T-helper 1 cell treated with Interleukin-12 subunit alpha and Interleukin-12 subunit beta and Interleukin-4 antibody, amounts not matched to agents 30 μg/mL and 1 μg/mL, for 36 hours (primary cell): ENCODE data around the gene TNFSF4.
"Not testable (repeated sequence)": the region's sequence is repeated elsewhere in the genome, so short reads cannot be mapped to it uniquely, and the experiment has no call there.

ENCODE experiments used
- H3K27ac Mint-ChIP-seq: one replicate; pipeline ENCODE4 v1.8.0; 2021; ENCODE audit warnings: mild to moderate bottlenecking, mixed read lengths
- H3K27me3 Mint-ChIP-seq: one replicate; pipeline ENCODE4 v1.8.0; 2021; ENCODE audit warnings: low read depth, mixed read lengths
- H3K36me3 Mint-ChIP-seq: one replicate; pipeline ENCODE4 v1.8.0; 2021; ENCODE audit warnings: low read depth, mixed read lengths
- H3K4me1 Mint-ChIP-seq: one replicate; pipeline ENCODE4 v1.8.0; 2021; ENCODE audit warnings: low read depth, mixed read lengths
- H3K4me3 Mint-ChIP-seq: one replicate; pipeline ENCODE4 v1.8.0; 2021; ENCODE audit warnings: mild to moderate bottlenecking, moderate library complexity, mixed read lengths
- H3K9me3 Mint-ChIP-seq: one replicate; pipeline ENCODE4 v1.8.0; 2021; ENCODE audit warnings: mixed read lengths

The TNFSF4 gene, protein sequence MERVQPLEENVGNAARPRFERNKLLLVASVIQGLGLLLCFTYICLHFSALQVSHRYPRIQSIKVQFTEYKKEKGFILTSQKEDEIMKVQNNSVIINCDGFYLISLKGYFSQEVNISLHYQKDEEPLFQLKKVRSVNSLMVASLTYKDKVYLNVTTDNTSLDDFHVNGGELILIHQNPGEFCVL

DNA sequence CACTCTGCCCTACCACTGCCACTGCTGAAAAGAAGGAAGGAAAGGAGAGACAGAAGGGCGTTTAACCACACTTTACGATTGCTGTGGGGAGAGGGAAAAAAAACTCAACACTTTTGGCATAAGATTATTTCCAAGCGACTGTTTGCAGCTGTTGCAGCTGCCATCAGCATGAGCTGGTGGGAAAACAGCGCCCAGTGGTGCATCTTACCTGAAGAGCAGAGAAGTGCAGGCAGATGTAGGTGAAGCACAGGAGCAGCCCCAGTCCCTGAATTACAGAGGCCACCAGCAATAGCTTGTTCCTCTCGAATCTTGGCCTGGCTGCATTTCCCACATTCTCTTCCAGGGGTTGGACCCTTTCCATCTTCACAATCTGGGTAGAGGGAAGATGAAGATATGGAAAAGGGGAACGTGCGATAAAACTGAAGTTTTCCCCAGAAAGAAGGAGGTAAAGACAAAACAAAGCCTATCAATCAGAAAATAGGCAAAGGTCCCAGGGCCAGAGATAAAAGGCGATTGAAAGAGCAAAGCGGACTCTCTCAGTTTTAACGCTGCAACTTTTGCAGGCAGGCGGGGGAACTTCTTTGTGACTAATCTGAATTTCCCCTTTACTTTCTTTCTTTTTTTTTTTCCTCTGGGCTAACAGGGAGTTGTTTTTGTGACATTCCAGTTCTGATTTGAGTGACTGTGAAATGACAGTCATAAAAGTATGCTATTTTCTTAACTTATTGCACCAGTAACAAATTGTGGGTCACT lies at the start of gene TNFSF4:
TNFSF4 (minus strand) TSS at position 516 of the 753 bp plus-strand sequence; CDS start at position 361, 155 bp downstream.
- Mint-ChIP-seq H3K27ac (no peak within 1 kb of the TSS), H3K36me3 (peaks cover 2% of the 10 kb centered on the region), H3K4me3 (peak within 1 kb of the TSS; percentile 58), H3K9me3 (no peaks in the 10 kb centered on the region), H3K27me3 (peaks cover 50% of the 10 kb centered on the region), H3K4me1 (peaks cover 32% of the 10 kb centered on the region)

DNA sequence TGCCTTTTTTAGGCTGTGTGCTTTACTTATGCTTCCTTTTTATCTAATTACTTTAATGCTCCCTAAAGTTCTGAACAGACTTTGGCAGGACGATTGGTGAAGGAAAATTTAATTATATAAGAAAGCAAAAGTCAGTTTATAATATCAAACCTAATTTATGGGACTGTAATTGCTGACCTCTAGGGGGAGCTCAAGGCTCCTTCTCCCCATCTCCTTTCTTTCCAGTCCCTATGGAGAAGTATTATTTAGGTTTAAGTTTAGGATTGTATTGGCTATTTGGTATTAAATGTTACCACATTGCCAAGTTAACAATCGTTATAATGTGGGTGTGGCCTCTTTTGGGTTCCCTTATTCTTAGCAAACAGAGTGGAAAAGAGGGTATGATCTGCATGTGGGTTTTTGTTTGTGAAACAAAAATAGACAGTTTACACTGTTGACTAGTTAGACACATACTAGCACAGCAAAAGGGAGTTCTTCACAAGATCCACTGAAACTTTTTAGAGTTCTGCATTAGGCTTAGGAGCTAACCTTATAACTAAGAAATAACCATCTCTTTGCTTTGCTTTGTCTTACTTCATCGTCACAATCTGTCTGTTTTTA lies 48.2 kb upstream of the TNFSF4 start:
- H3K27me3 Mint-ChIP-seq, result peaks cover 6% of the 10 kb centered on the region
- H3K9me3 Mint-ChIP-seq, result peaks cover 7% of the 10 kb centered on the region
- no peaks in the 10 kb centered on the region for H3K4me1 Mint-ChIP-seq
- H3K4me3 Mint-ChIP-seq, result no peak overlapping the region
- H3K27ac Mint-ChIP-seq, result no peak overlapping the region
- no peaks in the 10 kb centered on the region for H3K36me3 Mint-ChIP-seq

DNA sequence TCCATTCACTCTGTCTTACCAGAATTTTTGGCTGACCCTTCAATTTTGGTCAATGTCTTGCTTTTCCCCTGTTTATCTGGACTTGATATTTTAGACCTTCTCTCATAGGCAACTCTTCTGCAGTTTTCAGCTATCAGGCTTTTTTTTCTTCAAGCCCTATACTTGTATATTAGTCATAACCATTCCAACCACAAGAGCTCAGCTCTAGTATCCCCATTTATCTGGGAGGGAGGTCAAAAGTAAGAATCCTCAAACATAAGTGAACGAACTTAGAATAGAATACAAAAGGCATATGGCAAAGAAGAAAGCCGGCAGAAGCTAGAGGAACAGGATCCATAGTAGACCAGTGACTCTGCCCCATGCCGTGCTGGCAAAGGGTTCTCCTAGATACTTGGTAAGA lies 45.9 kb upstream of the TNFSF4 start:
- no peak overlapping the region for H3K27ac Mint-ChIP-seq
- H3K36me3 Mint-ChIP-seq, result no peaks in the 10 kb centered on the region
- peaks cover 6% of the 10 kb centered on the region for H3K27me3 Mint-ChIP-seq
- H3K9me3 Mint-ChIP-seq, result no peaks in the 10 kb centered on the region
- no peak overlapping the region for H3K4me3 Mint-ChIP-seq
- no peaks in the 10 kb centered on the region for H3K4me1 Mint-ChIP-seq

DNA sequence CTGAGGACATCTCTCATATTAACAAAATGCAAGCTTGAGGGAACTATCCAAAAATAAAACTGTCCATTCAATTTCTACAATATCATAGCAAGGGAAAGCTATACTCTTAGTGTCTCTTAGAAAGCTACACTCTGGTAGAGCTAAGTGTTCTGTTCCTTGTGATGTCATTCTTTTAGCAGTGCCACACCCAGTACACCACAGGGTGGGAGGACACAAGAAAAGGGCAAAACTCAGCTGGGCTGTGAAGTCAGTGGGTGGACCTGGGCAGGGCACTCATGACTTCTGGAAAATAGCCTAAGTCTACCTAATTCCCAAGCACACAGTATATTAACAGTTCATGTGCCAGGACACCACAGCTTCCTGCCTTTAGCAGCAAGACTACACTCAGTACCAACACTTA lies 42.2 kb upstream of the TNFSF4 start:
- no peak overlapping the region for H3K27ac Mint-ChIP-seq
- no peaks in the 10 kb centered on the region for H3K4me1 Mint-ChIP-seq
- no peaks in the 10 kb centered on the region for H3K36me3 Mint-ChIP-seq
- H3K4me3 Mint-ChIP-seq, result no peak overlapping the region
- peaks cover 6% of the 10 kb centered on the region for H3K27me3 Mint-ChIP-seq
- no peaks in the 10 kb centered on the region for H3K9me3 Mint-ChIP-seq

DNA sequence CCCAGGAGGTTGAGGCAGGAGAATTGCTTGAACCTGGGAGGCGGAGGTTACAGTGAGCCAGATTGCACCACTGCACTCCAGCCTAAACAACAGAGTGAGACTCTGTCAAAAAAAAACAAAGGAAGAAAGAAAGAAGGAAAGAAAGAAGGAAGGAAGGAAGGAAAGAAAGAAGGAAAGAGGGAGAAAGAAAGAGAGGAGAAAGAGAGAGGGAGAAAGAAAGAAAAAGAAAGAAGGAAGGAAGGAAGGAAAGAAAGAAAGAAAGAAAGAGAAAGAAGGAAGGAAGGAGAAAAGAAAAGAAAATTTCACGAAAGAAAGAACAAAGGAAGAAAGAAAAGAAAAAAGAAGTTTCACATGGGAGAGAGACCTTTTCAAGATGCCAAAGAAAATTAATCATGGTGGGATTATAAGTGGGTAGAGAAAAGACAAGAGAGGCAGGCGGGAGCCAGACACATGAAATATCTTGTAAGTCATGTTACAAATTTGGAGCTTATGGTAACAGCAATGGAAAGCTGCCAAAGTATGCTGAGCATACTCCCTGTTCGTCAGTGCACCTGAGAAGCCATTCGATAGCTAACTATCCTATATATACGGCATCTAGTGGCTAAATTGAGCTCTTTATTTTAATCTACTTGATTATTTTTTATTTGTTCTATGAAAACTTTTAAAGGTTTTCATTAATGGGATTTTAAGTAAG lies 41.3 kb upstream of the TNFSF4 start:
- Mint-ChIP-seq H3K27ac (no peak overlapping the region), H3K9me3 (peaks cover 5% of the 10 kb centered on the region), H3K36me3 (no peaks in the 10 kb centered on the region), H3K4me3 (no peak overlapping the region), H3K27me3 (peaks cover 6% of the 10 kb centered on the region), H3K4me1 (no peaks in the 10 kb centered on the region)

DNA sequence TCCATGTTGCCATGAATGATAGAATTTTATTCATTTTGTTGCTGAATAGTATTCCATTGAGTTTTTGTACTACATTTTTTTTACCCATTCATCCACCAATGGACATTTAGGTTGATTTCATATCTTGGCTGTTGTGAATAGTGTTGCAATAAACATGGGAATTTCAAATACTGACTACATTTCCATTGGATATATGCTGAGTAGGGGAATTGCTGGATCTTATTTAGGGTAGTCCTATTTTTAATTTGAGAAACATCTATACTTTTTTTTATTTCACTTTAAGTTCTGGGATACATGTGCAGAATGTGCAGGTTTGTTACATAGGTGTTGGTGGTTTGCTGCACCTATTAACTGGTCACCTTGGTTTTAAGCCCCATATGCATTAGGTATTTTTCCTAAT lies 38.8 kb upstream of the TNFSF4 start:
- Mint-ChIP-seq H3K36me3 (no peaks in the 10 kb centered on the region), H3K27ac (no peak overlapping the region), H3K27me3 (no peaks in the 10 kb centered on the region), H3K4me3 (no peak overlapping the region), H3K4me1 (no peaks in the 10 kb centered on the region), H3K9me3 (peaks cover 27% of the 10 kb centered on the region)

DNA sequence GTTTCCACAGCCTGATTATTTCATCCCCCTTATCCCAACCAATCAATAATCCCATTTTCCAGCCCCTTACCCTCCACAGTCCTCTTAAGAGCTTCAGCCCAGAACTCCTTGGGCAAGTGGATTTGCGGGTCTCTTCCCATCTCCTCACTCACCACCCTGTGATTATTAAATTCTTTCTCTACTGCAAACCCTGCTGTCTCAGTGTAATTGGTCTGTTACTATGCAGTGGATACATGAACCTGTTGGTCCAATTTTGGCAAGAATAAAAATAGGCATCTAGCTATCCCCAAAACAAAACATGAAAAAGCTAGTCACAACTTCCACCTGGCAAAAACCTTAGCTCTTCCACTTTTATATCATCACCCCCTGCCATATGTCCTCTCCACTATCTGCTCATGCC lies 36.2 kb upstream of the TNFSF4 start:
- no peaks in the 10 kb centered on the region for H3K4me1 Mint-ChIP-seq
- H3K27ac Mint-ChIP-seq, result no peak overlapping the region
- H3K4me3 Mint-ChIP-seq, result no peak overlapping the region
- H3K27me3 Mint-ChIP-seq, result no peaks in the 10 kb centered on the region
- H3K36me3 Mint-ChIP-seq, result no peaks in the 10 kb centered on the region
- peaks cover 35% of the 10 kb centered on the region for H3K9me3 Mint-ChIP-seq

DNA sequence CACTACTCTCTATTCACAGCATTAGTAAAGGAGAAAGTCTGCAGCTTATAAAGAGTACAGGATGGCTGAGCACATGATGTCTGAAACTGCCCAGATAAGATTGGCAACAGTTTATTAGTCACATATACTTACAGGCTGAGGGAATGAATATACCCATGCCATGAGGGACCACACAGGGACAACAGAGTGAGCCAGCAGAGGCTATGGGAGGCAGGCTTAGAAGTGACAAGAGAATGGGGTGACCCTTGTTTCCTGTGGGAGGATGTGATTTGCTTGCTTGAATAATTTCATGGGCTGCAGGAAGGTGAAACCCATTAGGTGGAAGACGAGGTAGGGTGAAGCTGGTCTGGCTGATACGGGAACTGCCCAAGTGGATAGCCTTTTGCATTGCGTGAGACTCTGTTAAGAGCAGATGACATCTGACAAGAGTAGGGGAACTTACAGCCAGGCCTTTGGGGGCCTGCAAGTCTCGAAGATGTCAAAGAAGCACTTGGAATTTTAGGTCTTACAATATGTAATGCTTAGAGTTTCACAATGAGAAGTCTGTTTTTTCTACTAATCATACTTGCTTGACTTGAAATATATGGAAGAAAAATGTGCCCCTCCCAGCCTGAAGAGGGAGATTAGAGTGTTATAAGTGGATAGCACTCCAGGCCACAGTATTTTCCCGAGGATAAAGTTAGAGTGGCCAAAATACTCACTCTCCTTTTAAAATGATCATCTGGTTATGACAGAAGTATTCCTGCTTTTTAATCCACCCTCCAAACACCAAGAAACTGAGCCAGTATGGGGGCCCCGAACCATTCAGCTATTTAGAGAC lies 34.6 kb upstream of the TNFSF4 start:
- peaks cover 36% of the 10 kb centered on the region for H3K9me3 Mint-ChIP-seq
- no peaks in the 10 kb centered on the region for H3K36me3 Mint-ChIP-seq
- H3K27ac Mint-ChIP-seq, result no peak overlapping the region
- H3K4me1 Mint-ChIP-seq, result no peaks in the 10 kb centered on the region
- no peaks in the 10 kb centered on the region for H3K27me3 Mint-ChIP-seq
- no peak overlapping the region for H3K4me3 Mint-ChIP-seq

DNA sequence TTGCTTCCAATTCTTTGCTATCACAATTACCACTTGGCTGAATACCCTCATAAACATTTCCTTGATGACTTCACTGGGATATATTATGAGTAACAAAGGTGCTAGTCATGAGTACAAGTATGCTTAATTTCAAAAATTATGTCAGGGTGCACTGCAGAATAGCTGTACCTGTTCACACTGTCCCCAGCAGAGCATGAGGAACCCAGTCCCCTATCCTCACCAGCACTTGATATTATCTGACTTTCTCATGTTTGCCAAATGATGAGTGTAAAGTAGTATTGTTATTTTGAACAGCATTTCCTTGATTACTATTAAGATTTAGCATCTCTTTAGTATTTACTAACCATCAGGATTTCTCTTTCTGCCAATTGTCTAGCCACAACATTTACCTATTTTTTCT lies 33.5 kb upstream of the TNFSF4 start:
- H3K27ac Mint-ChIP-seq, result no peak overlapping the region
- H3K4me1 Mint-ChIP-seq, result no peaks in the 10 kb centered on the region
- no peaks in the 10 kb centered on the region for H3K27me3 Mint-ChIP-seq
- no peak overlapping the region for H3K4me3 Mint-ChIP-seq
- H3K9me3 Mint-ChIP-seq, result peaks cover 40% of the 10 kb centered on the region
- no peaks in the 10 kb centered on the region for H3K36me3 Mint-ChIP-seq

DNA sequence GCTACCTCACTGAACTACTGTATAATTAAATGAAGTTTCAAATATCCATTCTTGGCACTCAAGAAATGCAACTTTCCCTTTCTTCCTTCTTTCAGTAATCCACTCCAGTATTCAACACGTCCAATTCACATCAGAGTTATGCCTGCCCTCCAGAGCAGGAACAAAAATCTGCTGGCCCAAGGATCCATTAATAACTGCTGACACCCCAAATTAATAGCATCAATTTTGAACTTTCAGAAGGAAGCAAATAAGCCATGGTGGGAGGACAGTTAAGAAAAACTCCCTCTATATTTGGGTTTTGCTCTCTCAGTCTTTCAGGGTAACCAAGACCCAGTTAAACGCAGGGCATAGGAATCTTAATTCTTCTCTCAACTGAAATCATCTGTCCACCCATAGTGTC lies 31.9 kb upstream of the TNFSF4 start:
- Mint-ChIP-seq H3K36me3 (no peaks in the 10 kb centered on the region), H3K27me3 (no peaks in the 10 kb centered on the region), H3K9me3 (peaks cover 40% of the 10 kb centered on the region), H3K4me1 (no peaks in the 10 kb centered on the region), H3K27ac (no peak overlapping the region), H3K4me3 (no peak overlapping the region)

DNA sequence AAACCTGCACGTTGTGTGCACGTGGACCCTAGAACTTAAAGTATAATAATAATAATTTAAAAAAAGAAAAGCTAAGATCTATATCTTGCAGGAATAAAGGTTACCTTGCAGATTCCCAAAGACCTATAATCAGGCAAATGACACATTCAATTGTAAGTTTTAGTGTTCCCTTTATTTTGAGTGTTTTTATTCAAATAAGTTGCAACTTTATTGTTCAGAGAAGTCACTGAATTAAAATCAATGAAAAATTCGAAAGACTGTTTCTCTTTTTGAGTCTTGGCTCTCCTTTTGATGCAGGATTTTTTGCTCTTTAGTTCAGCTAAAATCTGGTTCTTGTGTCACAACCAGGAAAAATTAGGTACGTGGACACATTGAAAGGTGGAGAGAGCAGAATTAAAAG lies 27.8 kb upstream of the TNFSF4 start:
- no peaks in the 10 kb centered on the region for H3K36me3 Mint-ChIP-seq
- H3K27ac Mint-ChIP-seq, result no peak overlapping the region
- H3K4me3 Mint-ChIP-seq, result no peak overlapping the region

DNA sequence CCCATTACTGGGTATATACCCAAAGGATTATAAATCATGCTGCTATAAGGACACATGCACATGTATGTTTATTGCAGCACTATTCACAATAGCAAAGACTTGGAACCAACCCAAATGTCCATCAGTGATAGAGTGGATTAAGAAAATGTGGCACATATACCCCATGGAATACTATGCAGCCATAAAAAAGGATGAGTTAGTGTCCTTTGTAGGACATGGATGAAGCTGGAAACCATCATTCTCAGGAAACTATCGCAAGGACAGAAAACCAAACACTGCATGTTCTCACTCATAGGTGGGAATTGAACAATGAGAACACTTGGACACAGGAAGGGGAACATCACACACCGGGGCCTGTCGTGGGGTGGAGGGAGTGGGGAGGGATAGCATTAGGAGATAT lies 27.3 kb upstream of the TNFSF4 start:
- not testable (repeated sequence) for H3K4me1 Mint-ChIP-seq, H3K27ac Mint-ChIP-seq, H3K36me3 Mint-ChIP-seq, H3K27me3 Mint-ChIP-seq, H3K4me3 Mint-ChIP-seq
- peaks cover 12% of the 10 kb centered on the region for H3K9me3 Mint-ChIP-seq

More for the DNA sequence above, 27.8 kb upstream of the TNFSF4 start:
- Mint-ChIP-seq H3K4me1 (no peaks in the 10 kb centered on the region), H3K9me3 (peaks cover 11% of the 10 kb centered on the region), H3K27me3 (no peaks in the 10 kb centered on the region)

DNA sequence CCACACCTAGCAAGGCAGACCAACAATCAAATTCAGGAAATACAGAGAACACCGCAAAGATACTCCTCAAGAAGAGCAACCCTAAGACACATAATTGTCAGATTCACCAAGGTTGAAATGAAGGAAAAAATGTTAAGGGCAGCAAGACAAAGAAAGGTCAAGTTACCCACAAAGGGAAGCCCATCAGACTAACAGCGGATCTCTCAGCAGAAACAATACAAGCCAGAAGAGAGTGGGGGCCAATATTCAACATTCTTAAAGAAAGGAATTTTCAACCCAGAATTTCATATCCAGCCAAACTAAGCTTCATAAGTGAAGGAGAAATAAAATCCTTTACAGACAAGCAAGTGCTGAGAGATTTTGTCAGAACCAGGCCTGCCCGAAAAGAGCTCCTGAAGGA lies 21.9 kb upstream of the TNFSF4 start:
- not testable (repeated sequence) for H3K4me3 Mint-ChIP-seq, H3K27me3 Mint-ChIP-seq, H3K4me1 Mint-ChIP-seq, H3K36me3 Mint-ChIP-seq, H3K9me3 Mint-ChIP-seq, H3K27ac Mint-ChIP-seq

DNA sequence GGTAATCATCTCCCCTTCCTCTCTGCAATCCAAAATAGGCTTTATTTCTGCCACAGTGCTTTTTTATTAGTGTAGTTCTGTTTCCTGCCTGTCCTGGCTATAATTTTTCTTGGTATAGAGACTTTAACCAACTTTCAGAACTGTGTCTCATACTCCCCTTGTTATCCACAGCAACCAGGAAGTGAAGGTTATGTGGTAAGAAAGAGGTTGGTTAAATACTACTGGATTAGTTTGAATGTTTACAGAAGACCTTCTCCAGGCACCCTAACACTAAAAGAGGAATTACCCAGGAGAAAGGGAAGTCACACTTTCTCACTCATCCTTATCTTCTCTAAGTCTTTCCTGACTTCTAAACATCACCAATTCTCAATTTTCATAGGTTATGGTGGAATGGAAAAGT lies 17.8 kb upstream of the TNFSF4 start:
- Mint-ChIP-seq H3K4me3 (no peak overlapping the region), H3K27me3 (no peaks in the 10 kb centered on the region), H3K36me3 (no peaks in the 10 kb centered on the region), H3K9me3 (peaks cover under 1% of the 10 kb centered on the region), H3K27ac (no peak overlapping the region), H3K4me1 (peaks cover 4% of the 10 kb centered on the region)
